ENCODE measurements around the gene FGFR2. TPM values are rescaled to one million over a fixed set of nuclear protein-coding genes. Genes with fewer than 3 reads are reported as not detected.

The FGFR2 gene
- total RNA-seq, 6 donors from 2014 or later: 36.7 to 83.7 (median 64.1) TPM

GRCh38 chr10:121640266-121640665, 42.0 kb upstream of the FGFR2 start:
- WGBS, 2 donors: 70 to 74% methylated on average over 3 of the region's 3 CpGs
- no peak overlapping the region for H3K4me3 ChIP-seq
- no peak for DNase-seq

GRCh38 chr10:121639416-121639815, 41.2 kb upstream of the FGFR2 start:
- Histone ChIP-seq H3K4me3 (no peak overlapping the region), H3K27me3 (no peaks in the 10 kb centered on the region), H3K9me3 (peaks cover 0 to 15% (median 7%) of the 10 kb centered on the region in 4 donors), H3K27ac (no peak overlapping the region), H3K4me1 (no peaks in the 10 kb centered on the region), H3K36me3 (no peaks in the 10 kb centered on the region)
- no peak for DNase-seq
- no peak for TF ChIP-seq POLR2AphosphoS5 (IDR thresholded peaks at IDR 0.05)
- TF ChIP-seq EP300 (IDR thresholded peaks at IDR 0.05): no peak
- no peak for TF ChIP-seq CTCF (IDR thresholded peaks at IDR 0.05)
- TF ChIP-seq POLR2A (IDR thresholded peaks at IDR 0.05): no peak
- ATAC-seq (ENCODE audit: low FRiP score in 2 of 2): no peak

More at GRCh38 chr10:121640266-121640665, 42.0 kb upstream of the FGFR2 start:
- no peaks in the 10 kb centered on the region for H3K27me3 ChIP-seq
- H3K36me3 ChIP-seq: no peaks in the 10 kb centered on the region
- TF ChIP-seq POLR2A (IDR thresholded peaks at IDR 0.05) (no peak), POLR2AphosphoS5 (IDR thresholded peaks at IDR 0.05) (no peak), EP300 (IDR thresholded peaks at IDR 0.05) (no peak), CTCF (IDR thresholded peaks at IDR 0.05) (no peak)
- H3K4me1 ChIP-seq: no peaks in the 10 kb centered on the region
- ATAC-seq (ENCODE audit: low FRiP score in 2 of 2): no peak
- peaks cover 0 to 15% (median 7%) of the 10 kb centered on the region in 4 donors for H3K9me3 ChIP-seq
- no peak overlapping the region for H3K27ac ChIP-seq

GRCh38 chr10:121637437-121637836, 39.2 kb upstream of the FGFR2 start:
- Histone ChIP-seq H3K27me3 (no peaks in the 10 kb centered on the region), H3K27ac (no peak overlapping the region), H3K9me3 (peaks cover 0 to 15% (median 7%) of the 10 kb centered on the region in 4 donors), H3K4me1 (no peaks in the 10 kb centered on the region), H3K36me3 (no peaks in the 10 kb centered on the region), H3K4me3 (no peak overlapping the region)
- WGBS, 2 donors: 97 to 100% methylated on average over 1 of the region's 1 CpG
- TF ChIP-seq POLR2A (IDR thresholded peaks at IDR 0.05): no peak
- no peak for TF ChIP-seq POLR2AphosphoS5 (IDR thresholded peaks at IDR 0.05)
- TF ChIP-seq EP300 (IDR thresholded peaks at IDR 0.05): no peak
- no peak for TF ChIP-seq CTCF (IDR thresholded peaks at IDR 0.05)
- no peak for ATAC-seq (ENCODE audit: low FRiP score in 2 of 2)
- DNase-seq: no peak

- WGBS, 2 donors: 58 to 76% methylated on average over 2 to 5 of the region's 5 CpGs
- TF ChIP-seq POLR2AphosphoS5 (IDR thresholded peaks at IDR 0.05) (no peak), POLR2A (IDR thresholded peaks at IDR 0.05) (no peak), EP300 (IDR thresholded peaks at IDR 0.05) (no peak), CTCF (IDR thresholded peaks at IDR 0.05) (no peak)
These were observed 34.8 kb upstream of the FGFR2 start for GRCh38 chr10:121633056-121633455.

GRCh38 chr10:121631365-121632029, 33.3 kb upstream of the FGFR2 start:
- no peak overlapping the region for H3K27ac ChIP-seq
- H3K4me3 ChIP-seq: no peak overlapping the region
- no peaks in the 10 kb centered on the region for H3K9me3 ChIP-seq
- 55 to 58% methylated on average over 8 of the region's 8 CpGs for WGBS, 2 donors
- H3K36me3 ChIP-seq: no peaks in the 10 kb centered on the region
- no peak for TF ChIP-seq EP300 (IDR thresholded peaks at IDR 0.05)
- TF ChIP-seq POLR2A (IDR thresholded peaks at IDR 0.05): no peak
- TF ChIP-seq POLR2AphosphoS5 (IDR thresholded peaks at IDR 0.05): no peak
- no peak for TF ChIP-seq CTCF (IDR thresholded peaks at IDR 0.05)
- no peak for DNase-seq
- H3K4me1 ChIP-seq: no peaks in the 10 kb centered on the region
- H3K27me3 ChIP-seq: no peaks in the 10 kb centered on the region
- ATAC-seq (ENCODE audit: low FRiP score in 2 of 2): no peak

More at GRCh38 chr10:121633056-121633455, 34.8 kb upstream of the FGFR2 start:
- no peaks in the 10 kb centered on the region for H3K27me3 ChIP-seq
- peaks cover 0 to 9% (median 4%) of the 10 kb centered on the region in 4 donors for H3K9me3 ChIP-seq
- DNase-seq (no peak), ATAC-seq (ENCODE audit: low FRiP score in 2 of 2) (peak in 1 of 2 donors; percentile 62)
- no peak overlapping the region for H3K4me3 ChIP-seq
- no peaks in the 10 kb centered on the region for H3K4me1 ChIP-seq
- no peak overlapping the region for H3K27ac ChIP-seq
- no peaks in the 10 kb centered on the region for H3K36me3 ChIP-seq
